NCI-H2171 (cell line): ENCODE data around the gene ME3.
A peak's percentile ranks its signal among the peaks of the same experiment; 100 is the strongest.

Experiments used
- DNase-seq: peaks from one replicate; lab custom pipeline; 2025; lab: John Stamatoyannopoulos, UW

The ME3 gene

GRCh38 chr11:86672007-86672621, at the start of gene ME3:
Gene ME3, minus strand, starts transcription at chr11:86672616.
- peak; percentile 99 for DNase-seq

GRCh38 chr11:86722006-86722405, 49.6 kb upstream of the ME3 start:
- no peak for DNase-seq

GRCh38 chr11:86720546-86720945, 48.1 kb upstream of the ME3 start:
- no peak for DNase-seq

GRCh38 chr11:86719781-86720463, 47.5 kb upstream of the ME3 start:
- DNase-seq: no peak

- DNase-seq: no peak
These were observed 46.6 kb upstream of the ME3 start for GRCh38 chr11:86718999-86719398.

- no peak for DNase-seq
These were observed 46.1 kb upstream of the ME3 start for GRCh38 chr11:86718521-86718920.

GRCh38 chr11:86717817-86718501, 45.5 kb upstream of the ME3 start:
- DNase-seq: no peak

- DNase-seq: no peak
These were observed 43.2 kb upstream of the ME3 start for GRCh38 chr11:86715611-86716010.

GRCh38 chr11:86713552-86713951, 41.1 kb upstream of the ME3 start:
- DNase-seq: no peak

GRCh38 chr11:86710936-86711335, 38.5 kb upstream of the ME3 start:
- no peak for DNase-seq

- no peak for DNase-seq
These were observed 36.3 kb upstream of the ME3 start for GRCh38 chr11:86708669-86709068.

- DNase-seq: no peak
These were observed 34.1 kb upstream of the ME3 start for GRCh38 chr11:86706338-86707131.

- no peak for DNase-seq
These were observed 32.3 kb upstream of the ME3 start for GRCh38 chr11:86704710-86705109.

GRCh38 chr11:86703987-86704386, 31.6 kb upstream of the ME3 start:
- DNase-seq: no peak

GRCh38 chr11:86702220-86702983, 30.0 kb upstream of the ME3 start:
- DNase-seq: no peak

GRCh38 chr11:86699040-86699791, 26.8 kb upstream of the ME3 start:
- no peak for DNase-seq

- no peak for DNase-seq
These were observed 26.2 kb upstream of the ME3 start for GRCh38 chr11:86698639-86699038.

- no peak for DNase-seq
These were observed 24.0 kb upstream of the ME3 start for GRCh38 chr11:86696451-86696850.

GRCh38 chr11:86696004-86696403, 23.6 kb upstream of the ME3 start:
- no peak for DNase-seq

- no peak for DNase-seq
These were observed 23.0 kb upstream of the ME3 start for GRCh38 chr11:86695373-86695772.

- no peak for DNase-seq
These were observed 21.1 kb upstream of the ME3 start for GRCh38 chr11:86693518-86693917.
